K562 (cell line): ENCODE data around the gene HAS3.

Source experiments
- CTCF ChIP-seq, 3 experiments: IDR thresholded peaks in 2 of 3; conservative IDR thresholded peaks in 1 of 3; 2 replicates each; pipeline ENCODE4 v1.5.1; 2011 to 2012; ENCODE audit warnings: low read length in 3 of 3, mild to moderate bottlenecking in 3 of 3, control low read depth in 2 of 3, improper control_type of control experiment in 1 of 3, inconsistent platforms in 1 of 3, low read depth in 1 of 3, mixed read lengths in 1 of 3, moderate library complexity in 1 of 3; ENCODE audit not compliant: insufficient read depth in 2 of 3
- FOXK2 ChIP-seq, 2 experiments: fragments of 450-650 bp; IDR thresholded peaks in 1 of 2; conservative IDR thresholded peaks in 1 of 2; 2 replicates each; pipeline ENCODE4 v1.6.1; 2016; ENCODE audit warnings: low read depth in 2 of 2, mild to moderate bottlenecking in 1 of 2
- PHF8 ChIP-seq: fragments of 200-600 bp; sonication (generic); IDR thresholded peaks from 2 replicates; pipeline ENCODE4 v1.6.1; 2012; ENCODE audit warnings: mixed run types, mild to moderate bottlenecking, inconsistent platforms, low read length, moderate library complexity, borderline replicate concordance
- POLR2A ChIP-seq: fragments of 450-650 bp; conservative IDR thresholded peaks from 2 replicates; pipeline ENCODE4 v1.6.1; 2016

- no peak for TF ChIP-seq CTCF (IDR thresholded peaks at IDR 0.05 in 2 of 3, conservative IDR thresholded peaks at IDR 0.05 in 1 of 3; ENCODE audit: insufficient read depth in 2 of 3, low read depth in 1 of 3, low read length in 3 of 3)
- no peak for TF ChIP-seq POLR2A
- no peak for TF ChIP-seq PHF8
- TF ChIP-seq FOXK2 (conservative IDR thresholded peaks at IDR 0.05 in 1 of 2, IDR thresholded peaks at IDR 0.05 in 1 of 2; ENCODE audit: low read depth in 2 of 2), result no peak
These were observed 33.2 kb downstream of the HAS3 start for GRCh38 chr16:69138608-69139007.
